CD4-positive, CD25-positive, alpha-beta regulatory T cell (primary cell): ENCODE results near the gene C1orf146. TPM values are rescaled to one million over a fixed set of nuclear protein-coding genes. Genes with fewer than 3 reads are reported as not detected.
"Not testable (repeated sequence)": the region's sequence is repeated elsewhere in the genome, so short reads cannot be mapped to it uniquely, and the experiment has no call there.

Source experiments
- ATAC-seq, 2 donors: fragments of 150-1000 bp; cut with Tn5 transposase; one replicate each; pipeline ENCODE4 v1.10.0; 2021; ENCODE audit warnings: low read depth in 2 of 2, moderate number of reproducible peaks in 2 of 2, moderate library complexity in 1 of 2
- DNase-seq, 3 donors: peaks; one replicate each; pipeline versions ENCODE4 v3.0.0 to v3.0.0-alpha.2; 2012 to 2022; ENCODE audit warnings: mixed read lengths in 1 of 3
- H3K27ac ChIP-seq: one replicate; pipeline ENCODE4 v1.7.0; 2013; ENCODE audit warnings: mild to moderate bottlenecking, low read length; ENCODE audit not compliant: insufficient read depth, poor library complexity, severe bottlenecking
- H3K27me3 ChIP-seq: one replicate; pipeline ENCODE4 v1.7.0; 2013; ENCODE audit warnings: low read length; ENCODE audit not compliant: control insufficient read depth, insufficient read depth
- H3K36me3 ChIP-seq: one replicate; pipeline ENCODE4 v1.7.0; 2013; ENCODE audit warnings: mild to moderate bottlenecking, low read length, moderate library complexity; ENCODE audit not compliant: control insufficient read depth, insufficient read depth
- H3K4me1 ChIP-seq: 2 replicates; pipeline ENCODE4 v1.7.0; 2013; ENCODE audit warnings: mild to moderate bottlenecking, low read length; ENCODE audit not compliant: insufficient read depth, control insufficient read depth, poor library complexity, severe bottlenecking
- H3K4me3 ChIP-seq: one replicate; pipeline ENCODE4 v1.7.0; 2013; ENCODE audit warnings: low read depth, mild to moderate bottlenecking, low read length, moderate library complexity
- H3K9me3 ChIP-seq, 2 experiments: 1 replicate in 1 of 2; 2 replicates in 1 of 2; pipeline ENCODE4 v1.7.0; 2013; ENCODE audit warnings: low read length in 2 of 2, mild to moderate bottlenecking in 1 of 2, moderate library complexity in 1 of 2; ENCODE audit not compliant: control insufficient read depth in 2 of 2
- H3K27ac Mint-ChIP-seq, 3 donors: one replicate each; pipeline ENCODE4 v1.8.0; 2020 to 2022; ENCODE audit warnings: mild to moderate bottlenecking in 3 of 3, mixed read lengths in 3 of 3, moderate library complexity in 2 of 3
- H3K27me3 Mint-ChIP-seq: one replicate; pipeline ENCODE4 v1.8.0; 2022; ENCODE audit warnings: mild to moderate bottlenecking, mixed read lengths
- H3K36me3 Mint-ChIP-seq: one replicate; pipeline ENCODE4 v1.8.0; 2020; ENCODE audit warnings: mixed read lengths
- H3K4me1 Mint-ChIP-seq, 4 donors: one replicate each; pipeline ENCODE4 v1.8.0; 2020 to 2022; ENCODE audit warnings: mixed read lengths in 4 of 4, mild to moderate bottlenecking in 1 of 4
- H3K4me3 Mint-ChIP-seq, 4 donors: one replicate each; pipeline ENCODE4 v1.8.0; 2020 to 2022; ENCODE audit warnings: mild to moderate bottlenecking in 4 of 4, mixed read lengths in 4 of 4, moderate library complexity in 3 of 4
- H3K9me3 Mint-ChIP-seq, 7 donors: one replicate each; pipeline ENCODE4 v1.8.0; 2020 to 2022; ENCODE audit warnings: mixed read lengths in 7 of 7, mild to moderate bottlenecking in 3 of 7, moderate library complexity in 2 of 7
- polyA plus RNA-seq, 4 donors: library from polyadenylated mRNA; unstranded; fragments of 300-500 nt; fragmentation: Illumina TruSeq; gene quantifications; one replicate each; pipeline ENCODE4 v1.2.3, GENCODE V29; 2021
- total RNA-seq: library from RNA; stranded (reverse); gene quantifications from one replicate; pipeline ENCODE4 v1.2.3, GENCODE V29; 2022

The C1orf146 gene
- total and polyA plus RNA-seq, 5 donors from 2014 or later: not detected

- peaks cover 0 to 14% (median 6%) of the 10 kb centered on the region in 4 donors for H3K4me1 Mint-ChIP-seq
- H3K36me3 Mint-ChIP-seq: peaks cover 56% of the 10 kb centered on the region
- H3K27me3 Mint-ChIP-seq: no peaks in the 10 kb centered on the region
- Histone ChIP-seq H3K4me3 (no peak overlapping the region), H3K36me3 (peaks cover 44% of the 10 kb centered on the region), H3K4me1 (no peaks in the 10 kb centered on the region), H3K9me3 (no peaks in the 10 kb centered on the region), H3K27ac (no peak overlapping the region), H3K27me3 (no peaks in the 10 kb centered on the region)
- DNase-seq (no peak), ATAC-seq (no peak)
- H3K4me3 Mint-ChIP-seq: no peak overlapping the region
- peak overlapping the region in 1 of 3 donors; percentile 42 for H3K27ac Mint-ChIP-seq
- H3K9me3 Mint-ChIP-seq: peaks cover 0 to 5% (median 0%) of the 10 kb centered on the region in 7 donors
Measured at GRCh38 chr1:92274939-92275338, 57.2 kb downstream of the C1orf146 start.

DNA sequence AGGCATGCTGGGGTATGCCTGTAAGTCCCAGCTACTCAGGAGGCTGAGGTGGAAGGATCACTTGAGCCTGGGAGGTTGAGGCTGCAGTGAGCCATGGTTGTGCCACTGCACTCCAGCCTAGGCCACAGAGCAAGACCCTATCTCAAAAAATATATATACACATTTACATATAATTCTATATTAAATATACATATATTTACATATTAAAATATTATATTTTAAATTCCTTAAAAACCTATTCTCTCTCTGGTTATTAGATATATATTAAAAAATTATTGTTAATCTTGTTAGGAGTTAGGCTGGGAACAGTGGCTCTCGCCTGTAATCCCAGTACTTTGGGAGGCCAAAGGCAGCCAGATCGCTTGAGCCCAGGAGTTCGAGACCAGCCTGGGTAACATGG, 58.4 kb downstream of the C1orf146 start:
- DNase-seq (no peak), ATAC-seq (no peak)
- Histone ChIP-seq H3K4me3 (no peak overlapping the region), H3K9me3 (no peaks in the 10 kb centered on the region), H3K27ac (no peak overlapping the region), H3K27me3 (no peaks in the 10 kb centered on the region), H3K4me1 (no peaks in the 10 kb centered on the region), H3K36me3 (peaks cover 41% of the 10 kb centered on the region)
- Mint-ChIP-seq H3K36me3 (peaks cover 64% of the 10 kb centered on the region), H3K9me3 (peaks cover 0 to 5% (median 0%) of the 10 kb centered on the region in 7 donors), H3K4me1 (peaks cover 0 to 17% (median 8%) of the 10 kb centered on the region in 4 donors), H3K27me3 (no peaks in the 10 kb centered on the region), H3K4me3 (no peak overlapping the region), H3K27ac (no peak overlapping the region)

- Histone ChIP-seq H3K9me3 (no peaks in the 10 kb centered on the region), H3K27me3 (no peaks in the 10 kb centered on the region), H3K27ac (no peak overlapping the region), H3K4me3 (no peak overlapping the region), H3K4me1 (no peaks in the 10 kb centered on the region), H3K36me3 (peaks cover 38% of the 10 kb centered on the region)
- Mint-ChIP-seq H3K27me3 (no peaks in the 10 kb centered on the region), H3K4me1 (peaks cover 0 to 23% (median 14%) of the 10 kb centered on the region in 4 donors), H3K4me3 (no peak overlapping the region), H3K9me3 (peaks cover 0 to 6% (median 0%) of the 10 kb centered on the region in 7 donors), H3K27ac (no peak overlapping the region), H3K36me3 (peaks cover 73% of the 10 kb centered on the region)
- ATAC-seq: no peak
- no peak for DNase-seq
Measured at GRCh38 chr1:92277105-92277723, 59.5 kb downstream of the C1orf146 start.

DNA sequence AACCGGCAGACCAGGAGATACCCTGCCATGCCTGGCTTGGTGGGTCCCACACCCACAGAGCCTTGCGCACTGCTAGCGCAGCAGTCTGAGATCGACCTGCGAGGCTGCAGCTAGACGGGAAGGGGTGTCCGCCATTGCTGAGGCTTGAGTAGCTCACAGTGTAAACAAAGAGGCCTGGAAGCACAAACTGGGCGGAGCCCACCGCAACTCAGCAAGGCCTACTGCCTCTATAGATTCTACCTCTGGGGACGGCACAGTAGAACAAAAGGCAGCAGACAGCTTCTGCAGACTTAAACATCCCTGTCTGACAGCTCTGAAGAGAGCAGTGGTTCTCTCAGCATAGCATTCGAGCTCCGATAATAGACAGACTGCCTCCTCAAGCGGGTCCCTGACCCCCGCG, 62.1 kb downstream of the C1orf146 start:
- peaks cover 21% of the 10 kb centered on the region for H3K36me3 ChIP-seq
- H3K27me3 Mint-ChIP-seq, H3K4me1 ChIP-seq, H3K27ac Mint-ChIP-seq, H3K4me3 ChIP-seq, ATAC-seq, DNase-seq, H3K27ac ChIP-seq, H3K9me3 ChIP-seq, H3K9me3 Mint-ChIP-seq, H3K4me3 Mint-ChIP-seq, H3K27me3 ChIP-seq: not testable (repeated sequence)
- Mint-ChIP-seq H3K36me3 (peaks cover 84% of the 10 kb centered on the region), H3K4me1 (peaks cover 0 to 31% (median 23%) of the 10 kb centered on the region in 4 donors)

DNA sequence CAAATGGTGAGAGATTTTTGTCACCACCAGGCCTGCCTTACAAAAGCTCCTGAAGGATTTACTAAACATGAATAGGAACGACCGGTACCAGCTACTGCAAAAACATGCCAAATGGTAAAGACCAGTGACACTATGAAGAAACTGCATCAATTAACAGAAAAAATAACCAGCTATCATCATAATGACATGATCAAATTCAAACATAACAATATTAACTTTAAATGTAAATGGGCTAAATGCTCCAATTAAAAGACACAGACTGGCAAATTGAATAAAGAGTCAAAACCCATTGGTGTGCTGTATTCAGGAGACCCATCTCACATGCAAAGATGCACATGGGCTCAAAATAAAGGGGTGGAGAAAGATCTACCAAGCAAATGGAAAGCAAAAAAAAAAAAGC, 63.7 kb downstream of the C1orf146 start:
- H3K27me3 ChIP-seq, H3K27ac ChIP-seq, H3K4me3 ChIP-seq, H3K9me3 Mint-ChIP-seq, ATAC-seq, H3K27me3 Mint-ChIP-seq, H3K4me1 ChIP-seq, H3K4me3 Mint-ChIP-seq, DNase-seq, H3K9me3 ChIP-seq: not testable (repeated sequence)
- H3K27ac Mint-ChIP-seq: peak overlapping the region in 1 of 3 donors; percentile 55
- peaks cover 86% of the 10 kb centered on the region for H3K36me3 Mint-ChIP-seq
- peaks cover 24% of the 10 kb centered on the region for H3K36me3 ChIP-seq
- peaks cover 0 to 33% (median 23%) of the 10 kb centered on the region in 4 donors for H3K4me1 Mint-ChIP-seq

DNA sequence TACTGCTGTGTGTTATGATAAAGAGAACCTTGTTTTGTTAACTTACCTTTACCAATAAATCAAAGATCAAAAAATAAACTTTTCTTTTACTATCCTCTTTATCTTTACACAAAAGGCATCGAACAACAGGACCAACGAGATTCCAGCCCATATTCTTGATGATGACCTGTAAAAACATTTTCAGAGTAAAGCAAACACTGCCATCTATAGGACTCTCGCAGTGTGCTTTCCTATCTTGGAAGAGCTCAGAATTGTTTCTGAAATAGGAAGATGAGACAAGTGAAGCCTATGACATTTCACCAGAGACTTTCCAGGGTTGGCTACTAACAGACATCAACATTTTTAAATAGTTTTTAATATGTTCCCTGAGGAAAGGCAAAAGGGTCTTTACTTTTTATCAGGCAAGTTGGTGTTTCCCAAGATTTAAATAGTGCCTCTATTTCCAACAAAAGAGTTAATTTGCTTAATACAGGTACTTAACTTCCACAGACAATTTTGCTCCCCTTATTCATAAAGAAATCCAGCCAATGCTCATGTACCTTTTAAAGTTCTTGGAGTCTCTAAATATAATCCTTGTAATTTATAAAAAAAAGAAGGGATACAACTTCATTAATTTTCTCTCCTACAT, 73.8 kb downstream of the C1orf146 start:
- Mint-ChIP-seq H3K4me3 (no peak overlapping the region), H3K27me3 (no peaks in the 10 kb centered on the region), H3K27ac (no peak overlapping the region), H3K36me3 (peaks cover 37% of the 10 kb centered on the region), H3K9me3 (no peaks in the 10 kb centered on the region), H3K4me1 (peaks cover 12 to 40% (median 29%) of the 10 kb centered on the region in 4 donors)
- ATAC-seq (no peak), DNase-seq (peak in 2 of 3 donors; percentile 26 to 59)
- Histone ChIP-seq H3K4me3 (no peak overlapping the region), H3K4me1 (no peaks in the 10 kb centered on the region), H3K27me3 (no peaks in the 10 kb centered on the region), H3K36me3 (peaks cover 21% of the 10 kb centered on the region), H3K27ac (no peak overlapping the region), H3K9me3 (no peaks in the 10 kb centered on the region)

Other genes starting within 250 kb of the C1orf146 start
- gene EPHX4, start 187.9 kb upstream of the C1orf146 start, total RNA-seq: not detected
- gene EPHX4, start 187.9 kb upstream of the C1orf146 start, polyA plus RNA-seq: not detected
- gene SETSIP, start 142.5 kb upstream of the C1orf146 start, total RNA-seq: not detected
- gene SETSIP, start 142.5 kb upstream of the C1orf146 start, polyA plus RNA-seq: not detected
- gene BTBD8, start 137.6 kb upstream of the C1orf146 start, total RNA-seq: 1.9 TPM
- gene BTBD8, start 137.6 kb upstream of the C1orf146 start, polyA plus RNA-seq: under 1 TPM in 3 of 4 donors, not detected in 1; 0.65 to 0.87 (median 0.67) TPM
- gene GLMN, start 81.1 kb downstream of the C1orf146 start, total RNA-seq: 10.9 TPM
- 10 to 100 TPM in 3 of 4 donors, 1 to 10 TPM in 1; 8.2 to 15.2 (median 11.9) TPM for gene GLMN, start 81.1 kb downstream of the C1orf146 start, polyA plus RNA-seq
- gene RPAP2, start 81.1 kb downstream of the C1orf146 start, total RNA-seq: 26.8 TPM
- gene RPAP2, start 81.1 kb downstream of the C1orf146 start, polyA plus RNA-seq: 10 to 100 TPM; 16.9 to 20.8 (median 20.1) TPM